GM18499 (cell line): ENCODE results near the gene SMARCC2.
A peak's percentile ranks its signal among the peaks of the same experiment; 100 is the strongest.

ENCODE experiments used
- ATAC-seq: cut with Tn5 transposase; IDR thresholded peaks from one replicate; pipeline ENCODE4 v1.9.1; 2021; ENCODE audit warnings: moderate number of reproducible peaks; ENCODE audit not compliant: insufficient read depth, unreplicated experiment

SMARCC2 gene

GRCh38 chr12:56189099-56189917 is at the start of gene SMARCC2:
Gene SMARCC2, minus strand, starts transcription at chr12:56189483. Its CDS starts 22 bp downstream, at chr12:56189461.
- no peak for ATAC-seq

DNA sequence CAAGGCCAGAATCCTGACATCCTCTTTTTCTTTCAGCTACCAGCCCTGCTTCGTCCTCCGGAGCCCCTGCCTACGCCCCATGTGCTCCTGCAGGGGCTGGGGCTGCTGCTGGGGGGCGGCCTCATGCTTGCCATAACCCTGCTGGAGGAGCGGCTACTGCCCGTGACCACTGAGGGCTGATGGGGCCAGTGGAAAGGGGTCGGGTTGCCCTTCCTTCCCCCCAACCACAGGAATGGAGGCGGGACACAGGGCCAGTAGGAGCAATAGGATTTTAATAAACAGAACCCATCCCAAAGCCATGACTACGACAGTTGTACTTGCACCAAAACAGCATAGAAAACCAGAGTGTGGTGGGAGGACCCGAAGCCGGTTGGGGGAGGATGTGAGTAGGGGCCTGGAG is 48.3 kb upstream of the SMARCC2 start:
- no peak for ATAC-seq

- ATAC-seq: no peak
Observed at GRCh38 chr12:56236985-56237384, 47.7 kb upstream of the SMARCC2 start.

DNA sequence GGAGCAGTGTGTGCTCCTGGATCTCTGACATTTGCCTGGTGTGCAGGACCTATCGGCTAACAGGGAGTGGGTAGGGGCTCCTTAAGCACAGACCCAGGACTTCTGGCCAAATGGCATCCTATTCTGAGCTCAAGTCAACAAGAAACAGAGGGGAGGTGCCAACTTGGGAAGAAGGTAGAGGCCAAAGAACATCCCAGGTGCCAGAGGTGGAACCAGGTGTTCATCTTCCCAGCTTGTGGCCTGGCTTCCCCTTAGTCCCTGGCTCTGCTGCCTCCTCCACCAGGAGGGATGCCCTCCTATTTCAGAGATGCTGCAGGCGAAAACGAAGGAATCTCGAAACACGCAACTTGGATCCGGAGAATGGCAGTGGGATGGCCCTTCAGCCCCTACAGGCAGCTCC is 46.8 kb upstream of the SMARCC2 start:
- ATAC-seq: no peak

DNA sequence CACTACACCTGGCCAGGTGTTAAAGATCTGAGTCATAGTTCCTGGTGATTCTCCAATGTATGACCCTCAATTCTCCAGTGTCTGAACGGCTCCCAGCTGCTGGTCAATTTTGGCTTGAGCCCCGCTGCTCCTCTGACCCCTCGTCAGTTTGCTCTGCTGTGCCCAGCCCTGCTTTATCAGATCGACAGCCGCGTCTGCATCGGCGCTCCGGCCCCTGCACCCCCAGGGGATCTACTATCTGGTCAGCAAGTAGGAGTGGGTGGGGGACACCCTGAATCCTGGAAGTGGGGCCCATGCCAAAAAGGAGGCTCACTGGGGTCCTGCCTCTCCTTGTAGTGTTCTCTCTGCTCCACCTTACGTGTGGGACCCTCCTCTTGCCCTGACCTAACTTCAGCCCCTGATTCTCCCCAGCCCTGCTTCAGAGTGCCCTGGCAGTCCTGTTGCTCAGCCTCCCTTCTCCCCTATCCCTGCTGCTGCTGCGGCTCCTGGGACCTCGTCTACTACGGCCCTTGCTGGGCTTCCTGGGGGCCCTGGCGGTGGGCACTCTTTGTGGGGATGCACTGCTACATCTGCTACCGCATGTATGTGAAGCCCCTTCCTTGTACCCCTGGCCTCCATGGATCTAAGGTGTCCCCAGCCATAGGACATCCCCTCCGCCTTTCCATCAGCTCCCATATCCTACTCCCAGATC is 45.6 kb upstream of the SMARCC2 start:
- ATAC-seq: no peak

- no peak for ATAC-seq
Observed at GRCh38 chr12:56231184-56231582, 41.9 kb upstream of the SMARCC2 start.

DNA sequence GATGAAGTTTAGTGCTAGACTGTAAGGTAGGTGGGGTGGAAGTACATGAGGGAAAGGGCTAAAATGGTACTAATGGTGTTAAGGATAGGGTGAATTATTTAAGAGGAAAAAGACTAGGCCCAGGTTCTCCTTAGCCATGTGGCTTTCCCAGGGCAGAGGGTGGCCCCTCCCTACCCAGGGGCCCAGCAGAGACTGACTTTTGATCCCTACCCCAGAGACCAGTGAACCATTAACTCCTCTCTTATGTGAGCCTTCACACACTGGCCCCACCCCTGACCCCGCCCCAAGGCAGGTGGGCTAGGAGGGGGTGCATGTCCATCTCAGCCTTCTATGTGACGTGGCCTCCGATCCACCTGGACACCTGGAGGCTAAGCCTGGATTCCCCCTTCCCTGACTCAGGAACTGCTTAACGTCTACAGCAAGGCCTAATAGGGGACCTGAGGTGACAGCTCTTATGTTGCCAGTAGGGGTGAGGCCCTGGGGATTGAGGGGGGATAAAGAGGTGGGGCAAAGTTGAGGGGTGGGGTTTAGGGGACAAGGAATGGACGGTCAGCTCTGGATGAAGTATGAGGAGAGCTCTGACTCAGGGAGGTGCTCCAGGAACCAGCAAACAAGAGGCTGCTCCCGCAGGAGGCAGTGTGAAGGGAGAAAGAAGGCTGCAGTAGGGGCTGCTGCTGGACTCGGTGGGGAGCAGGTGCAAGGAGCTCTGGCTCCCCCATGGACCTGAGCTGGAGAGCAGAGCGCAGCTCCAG is 41.3 kb upstream of the SMARCC2 start:
- no peak for ATAC-seq

- ATAC-seq: no peak
Observed at GRCh38 chr12:56229916-56230431, 40.7 kb upstream of the SMARCC2 start, which contains the start of gene SLC39A5. Gene SLC39A5, plus strand, starts transcription at chr12:56230051. Its CDS starts 1,224 bp downstream, at chr12:56231275.

DNA sequence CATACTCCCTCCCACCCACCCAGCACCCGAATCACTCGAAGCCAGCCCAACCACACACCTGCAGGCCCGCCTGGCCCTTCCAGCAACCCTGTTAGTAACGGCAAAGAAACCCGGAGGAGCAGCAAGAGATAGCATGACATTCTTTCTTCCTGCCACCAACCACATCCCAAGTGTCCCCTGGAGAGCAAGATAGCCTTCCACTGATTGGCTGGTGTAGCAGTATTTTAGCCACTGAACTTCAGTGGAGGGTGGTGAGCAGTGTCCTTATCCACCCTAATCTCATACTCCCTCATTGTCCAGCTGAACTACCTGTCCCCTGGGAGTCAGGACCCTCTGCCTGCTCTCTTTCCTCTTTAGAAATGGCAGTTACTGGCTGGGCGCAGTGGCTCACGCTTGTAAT is 39.8 kb upstream of the SMARCC2 start:
- ATAC-seq: no peak

- ATAC-seq: no peak
Observed at GRCh38 chr12:56224954-56225353, 35.7 kb upstream of the SMARCC2 start.

DNA sequence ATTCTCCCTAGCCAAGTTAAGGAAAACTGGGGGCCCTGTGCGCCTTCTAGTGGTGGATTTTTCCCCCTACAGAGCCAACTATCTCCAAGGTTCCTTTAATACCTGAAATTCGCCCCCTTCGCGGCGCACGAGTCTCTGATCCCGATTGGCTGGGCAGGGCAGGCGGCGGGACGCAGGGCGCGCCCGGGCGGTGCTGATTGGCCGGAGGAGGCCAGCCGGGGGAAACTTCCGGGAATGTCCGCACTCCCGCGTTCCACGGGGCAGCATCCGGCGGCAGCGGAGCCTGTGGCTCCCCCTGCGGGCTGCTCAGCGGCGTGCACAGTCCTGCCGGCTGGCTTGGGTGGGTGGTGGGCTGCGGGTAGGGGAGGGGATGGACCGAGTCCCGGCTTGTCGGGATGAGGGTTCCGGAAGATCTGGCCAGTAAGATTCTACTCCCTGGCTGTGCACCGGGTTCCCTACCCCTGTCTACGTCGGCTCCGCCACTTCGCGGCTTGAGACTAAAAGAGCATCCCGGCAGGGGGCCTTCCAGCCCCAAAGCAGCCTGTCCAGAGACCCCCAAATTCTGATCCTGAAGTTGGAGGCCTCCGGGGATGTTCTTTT is 34.9 kb upstream of the SMARCC2 start, which contains the start of gene NABP2:
NABP2 (plus strand) TSS at position 241 of the 600 bp plus-strand sequence. CDS start 515 bp downstream, outside the sequence.
- ATAC-seq: peak; percentile 40

DNA sequence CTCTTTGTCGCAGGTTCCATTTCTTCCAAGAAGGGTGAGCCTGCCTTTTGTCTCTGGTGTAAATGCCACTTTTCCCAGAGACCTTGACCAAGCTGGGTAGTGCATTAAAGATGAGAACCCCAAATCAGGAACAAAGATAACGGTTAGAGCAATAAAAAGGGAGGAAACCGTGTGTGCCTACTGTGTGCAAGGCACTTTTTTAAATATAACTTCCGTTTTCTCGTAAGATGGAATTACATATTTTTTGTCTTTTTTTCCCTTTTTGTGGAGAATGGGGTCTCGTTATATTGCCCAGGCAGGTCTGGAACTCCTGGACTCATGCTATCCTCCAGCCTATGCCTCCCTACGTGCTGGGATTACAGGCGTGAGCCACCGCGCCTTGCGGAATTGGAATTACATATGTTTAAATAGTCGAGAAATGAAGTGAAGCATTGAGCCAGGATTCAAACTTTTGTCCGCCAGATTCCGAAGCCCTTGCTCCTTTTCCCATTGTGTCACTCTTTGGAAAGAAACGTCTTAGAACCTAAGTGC is 34.4 kb upstream of the SMARCC2 start:
- ATAC-seq: no peak

- ATAC-seq: no peak
Observed at GRCh38 chr12:56222531-56222895, 33.2 kb upstream of the SMARCC2 start.

GRCh38 chr12:56221757-56222530 is 32.7 kb upstream of the SMARCC2 start, which contains the start of gene RNF41:
Gene RNF41, minus strand, starts transcription at chr12:56221922. Its CDS starts 7,875 bp downstream, at chr12:56214047.
- peak; percentile 77 for ATAC-seq

- no peak for ATAC-seq
Observed at GRCh38 chr12:56221232-56221756, 32.0 kb upstream of the SMARCC2 start.

- ATAC-seq: no peak
Observed at GRCh38 chr12:56220611-56221231, 31.4 kb upstream of the SMARCC2 start.

GRCh38 chr12:56219840-56220239 is 30.6 kb upstream of the SMARCC2 start:
- no peak for ATAC-seq

DNA sequence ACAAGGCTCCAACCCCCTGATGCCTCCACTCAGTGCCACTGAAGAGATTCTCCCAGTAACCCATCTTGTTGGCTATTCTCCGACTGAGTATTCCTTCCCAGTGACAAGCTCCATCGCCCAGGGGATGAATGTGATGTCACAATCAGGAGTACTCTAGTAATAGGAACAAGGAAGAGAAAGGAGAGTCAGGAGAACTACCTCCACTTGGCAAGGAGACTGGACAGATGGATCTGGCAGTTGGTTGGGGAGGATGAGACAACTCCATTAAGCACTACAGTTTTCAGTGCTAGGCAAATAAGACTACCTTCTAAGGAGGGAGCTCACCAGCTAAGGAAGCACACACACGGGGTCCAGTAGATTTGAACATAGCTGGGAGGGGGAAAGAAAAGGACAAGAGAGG is 27.2 kb upstream of the SMARCC2 start:
- ATAC-seq: no peak
